D341Med (cell line): ENCODE data around the gene NPVF.

Experiments used
- DNase-seq: peaks from one replicate; pipeline ENCODE4 v3.0.0; 2012; ENCODE audit warnings: low spot score

Gene NPVF, protein sequence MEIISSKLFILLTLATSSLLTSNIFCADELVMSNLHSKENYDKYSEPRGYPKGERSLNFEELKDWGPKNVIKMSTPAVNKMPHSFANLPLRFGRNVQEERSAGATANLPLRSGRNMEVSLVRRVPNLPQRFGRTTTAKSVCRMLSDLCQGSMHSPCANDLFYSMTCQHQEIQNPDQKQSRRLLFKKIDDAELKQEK

DNA sequence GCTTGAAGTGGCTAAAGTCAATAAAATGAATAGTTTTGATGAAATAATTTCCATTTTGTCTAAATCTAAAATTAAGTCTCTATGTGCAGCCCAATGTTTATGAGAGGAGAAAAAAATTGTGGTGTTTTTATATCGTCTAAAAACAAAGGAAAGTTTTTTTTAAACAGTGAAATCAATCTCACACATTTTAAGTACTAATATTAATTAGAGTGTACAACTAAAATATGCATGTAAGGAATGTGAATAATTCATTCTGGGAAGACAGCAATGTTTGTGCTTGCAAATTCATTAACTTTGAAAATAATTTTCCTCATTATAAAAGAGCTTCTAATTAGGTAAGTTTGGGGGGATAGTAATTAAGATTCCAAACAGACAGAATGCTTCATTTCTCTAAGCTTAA, at the start of gene NPVF:
Gene NPVF, minus strand, starts transcription at position 101 of the 400 bp plus-strand sequence. Its CDS starts 47 bp downstream, at position 54.
- DNase-seq, result no peak

DNA sequence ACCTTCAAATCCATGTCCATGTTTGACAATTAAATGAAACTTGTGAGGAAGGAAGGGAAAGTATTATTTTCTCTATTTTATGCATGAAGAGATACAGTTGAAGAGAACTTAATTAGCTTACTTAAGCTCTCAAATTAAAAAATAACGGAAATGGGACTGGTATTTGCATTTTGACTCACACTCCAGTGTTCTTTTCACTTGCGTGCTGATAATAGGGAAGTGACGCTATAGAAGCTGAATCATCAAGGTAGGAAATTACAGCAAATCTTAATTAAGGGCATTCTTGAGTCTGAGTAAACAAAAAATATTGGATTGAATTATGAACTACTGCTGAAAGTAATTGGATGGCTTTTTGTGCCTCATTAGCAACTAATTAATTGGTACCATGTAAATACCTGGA, 44.0 kb upstream of the NPVF start:
- DNase-seq, result no peak

DNA sequence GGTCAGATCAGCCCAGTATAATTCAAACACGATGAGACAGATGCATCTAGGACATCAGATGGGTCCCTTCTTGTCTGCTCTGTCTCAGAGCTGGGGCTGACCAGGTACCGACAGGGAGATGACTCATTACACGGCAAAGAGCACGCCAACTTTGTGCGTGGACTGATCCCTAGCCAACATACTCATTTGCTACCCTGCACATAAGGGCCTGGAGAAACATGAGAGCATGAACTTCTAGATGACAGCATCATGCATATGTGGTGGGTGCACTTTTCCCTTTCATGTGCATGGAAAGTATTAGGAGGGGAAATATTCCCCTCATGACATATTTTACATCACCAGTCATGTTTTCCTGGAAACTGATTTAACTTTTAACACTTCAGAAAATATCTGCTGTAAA, 35.1 kb upstream of the NPVF start:
- DNase-seq, result no peak

DNA sequence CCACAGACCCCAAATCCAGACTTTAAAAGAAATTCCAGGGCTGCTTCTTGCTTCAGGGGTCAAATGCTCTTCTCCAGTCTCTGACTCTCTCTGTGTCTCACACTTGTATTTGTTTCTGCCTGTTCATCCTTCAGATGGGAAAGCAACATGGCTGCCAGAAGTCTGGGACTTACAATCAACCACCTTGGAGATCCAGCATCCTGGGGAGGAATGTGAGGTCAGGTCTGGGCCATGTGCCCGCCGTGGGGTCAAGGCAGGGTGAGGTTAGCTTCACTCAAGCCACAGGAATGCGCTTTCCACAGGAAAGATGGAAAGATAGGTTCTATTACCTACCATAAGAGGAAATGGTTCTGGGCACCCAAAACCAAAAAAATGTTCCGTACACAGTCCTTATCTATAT, 34.3 kb upstream of the NPVF start:
- no peak for DNase-seq

DNA sequence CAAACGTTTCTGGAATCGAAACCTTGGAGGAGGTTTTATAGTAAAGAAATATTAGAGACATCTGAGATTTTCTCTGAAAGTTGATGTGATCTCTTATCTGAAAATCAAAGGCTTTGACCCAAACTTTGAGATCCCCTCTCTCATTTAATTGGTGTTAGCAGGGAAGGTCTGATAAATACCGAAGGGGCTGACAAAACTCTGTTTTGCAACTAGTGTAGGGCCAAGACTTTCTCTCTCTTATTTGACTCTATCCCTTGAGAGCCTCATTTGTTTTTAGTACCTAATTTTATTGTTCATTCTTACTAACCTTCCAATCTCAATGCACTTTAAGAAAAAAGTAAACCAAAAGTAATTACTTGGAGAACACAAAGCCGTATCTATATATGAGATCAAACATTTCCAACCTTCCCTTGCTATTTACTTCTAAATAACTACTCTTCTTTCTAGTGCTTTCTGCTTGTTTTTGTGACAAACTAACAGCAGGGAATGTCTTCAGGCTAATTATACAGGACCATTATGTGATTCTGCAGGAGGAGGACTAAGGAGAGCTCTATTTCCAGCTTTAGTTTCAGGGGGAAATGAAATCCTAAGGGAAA, 33.4 kb upstream of the NPVF start:
- DNase-seq, result no peak

DNA sequence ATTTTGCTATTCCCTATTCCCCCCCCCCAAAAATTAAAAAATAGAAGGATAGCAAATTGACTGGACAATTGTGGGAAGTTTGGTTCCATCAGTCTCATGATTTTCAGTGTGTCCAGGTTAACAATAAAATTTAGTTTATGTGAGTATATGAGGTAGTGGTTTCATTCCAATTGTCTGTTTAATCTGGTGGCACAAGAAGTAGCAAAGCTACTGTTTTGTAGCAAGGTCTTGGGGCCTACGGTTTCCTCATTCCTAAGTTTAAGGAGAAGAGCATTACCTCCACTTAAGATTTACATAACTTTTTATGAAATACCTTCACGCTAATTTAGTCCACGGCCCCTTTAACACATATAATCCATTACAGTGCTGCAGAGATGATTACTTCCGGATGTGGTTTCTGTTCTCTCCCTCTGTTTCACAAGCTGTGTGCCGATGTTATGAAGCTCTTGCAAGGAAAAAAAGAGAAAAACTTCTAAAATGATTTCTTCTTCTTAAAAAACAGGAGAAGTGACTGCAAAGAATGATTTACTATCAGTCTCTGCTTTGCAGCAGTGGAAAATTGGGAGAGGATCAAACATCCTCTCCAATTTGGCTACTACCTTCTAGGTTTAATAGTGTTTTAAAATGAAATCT, 32.7 kb upstream of the NPVF start:
- no peak for DNase-seq

DNA sequence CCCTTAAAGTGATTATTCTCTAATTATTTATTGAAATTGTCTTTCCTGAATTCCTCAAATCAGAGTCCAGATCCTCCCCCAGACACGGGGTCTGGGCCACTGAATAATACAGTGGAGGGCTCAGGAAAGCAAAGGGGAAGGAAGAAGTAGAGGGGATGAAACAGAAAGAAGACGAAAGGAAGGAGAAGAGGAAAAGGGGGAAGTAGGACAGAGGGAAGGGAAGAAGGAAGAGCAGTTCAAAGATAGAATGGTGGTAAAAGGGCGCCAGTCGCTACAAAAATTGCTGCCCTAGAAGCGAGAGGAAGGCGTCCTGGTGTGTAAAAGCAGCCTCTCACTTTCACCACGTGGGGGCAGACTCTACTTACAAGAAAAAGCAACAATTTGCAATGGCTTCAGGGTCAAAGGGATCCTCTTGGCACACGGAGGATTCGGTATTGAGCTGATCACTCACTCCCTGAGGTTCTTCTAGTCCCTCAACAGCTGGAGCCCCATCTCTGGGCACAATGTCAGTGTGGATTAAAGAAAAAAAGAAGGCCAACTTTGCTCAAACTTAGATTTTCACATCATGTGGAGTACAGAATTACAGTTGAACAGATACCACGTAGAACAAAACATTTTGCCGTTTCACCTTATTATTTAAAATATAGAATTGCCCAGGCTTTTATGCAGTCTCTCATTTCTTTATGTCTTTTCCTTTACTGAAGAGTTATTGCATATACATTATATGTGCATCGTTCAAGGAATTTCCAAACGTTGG, 31.4 kb upstream of the NPVF start:
- DNase-seq, result peak; percentile 73

DNA sequence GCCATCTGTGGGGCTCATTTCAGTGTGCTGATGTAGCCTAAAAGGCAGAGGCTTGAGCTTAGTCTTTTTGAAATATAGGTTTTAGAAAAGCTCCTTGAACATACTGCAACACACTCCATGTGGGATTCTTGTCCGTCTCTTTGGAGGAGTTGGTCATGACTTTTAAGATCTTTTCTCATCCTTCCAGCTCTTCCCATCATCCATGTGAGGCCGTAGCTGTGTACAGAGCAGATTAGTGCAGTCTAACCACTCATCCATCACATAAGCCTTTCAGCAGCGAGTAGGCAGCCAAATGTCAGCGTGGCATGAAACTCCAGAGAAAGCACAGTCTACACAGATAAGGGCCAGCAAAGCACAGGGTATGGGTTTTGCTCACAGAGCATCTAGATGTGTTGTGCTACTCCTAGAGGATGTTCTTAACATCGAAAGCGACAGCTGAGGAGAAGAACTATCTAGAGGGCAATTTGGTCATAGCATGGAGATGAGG, 28.1 kb upstream of the NPVF start:
- DNase-seq, result no peak

DNA sequence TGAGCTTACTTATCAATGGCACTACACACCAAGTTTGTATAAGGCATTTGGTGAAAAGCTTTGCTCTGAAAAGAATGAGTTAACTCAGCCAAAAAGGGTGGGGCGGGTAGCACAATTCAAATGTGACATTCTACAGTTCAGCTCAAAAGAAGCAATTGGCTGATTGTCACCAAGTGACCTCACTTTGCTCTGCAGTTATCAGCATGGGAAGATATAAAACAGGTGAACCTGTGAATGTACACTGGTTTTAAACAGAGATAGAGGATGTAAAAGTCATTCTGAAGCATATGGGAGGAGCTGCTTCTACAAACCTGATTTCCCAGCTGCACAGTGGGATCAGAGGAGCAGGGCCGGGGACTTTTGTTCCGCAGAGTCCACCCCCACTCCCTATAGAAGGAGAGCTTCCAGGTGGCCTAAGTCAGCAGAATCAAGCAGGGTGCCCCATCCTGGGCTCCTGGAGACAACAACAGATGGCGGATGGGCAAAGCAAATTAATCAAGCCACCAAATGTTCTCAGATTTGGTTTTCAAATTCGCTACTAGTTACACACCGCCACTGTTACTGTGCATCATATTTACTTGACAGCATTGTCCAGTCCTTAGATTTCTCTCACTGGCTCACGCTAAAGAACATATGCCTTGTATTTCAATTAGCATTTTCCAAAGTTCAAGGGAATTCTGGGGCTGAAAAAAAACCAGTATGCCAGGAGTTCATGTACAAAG, 27.5 kb upstream of the NPVF start:
- DNase-seq, result no peak

DNA sequence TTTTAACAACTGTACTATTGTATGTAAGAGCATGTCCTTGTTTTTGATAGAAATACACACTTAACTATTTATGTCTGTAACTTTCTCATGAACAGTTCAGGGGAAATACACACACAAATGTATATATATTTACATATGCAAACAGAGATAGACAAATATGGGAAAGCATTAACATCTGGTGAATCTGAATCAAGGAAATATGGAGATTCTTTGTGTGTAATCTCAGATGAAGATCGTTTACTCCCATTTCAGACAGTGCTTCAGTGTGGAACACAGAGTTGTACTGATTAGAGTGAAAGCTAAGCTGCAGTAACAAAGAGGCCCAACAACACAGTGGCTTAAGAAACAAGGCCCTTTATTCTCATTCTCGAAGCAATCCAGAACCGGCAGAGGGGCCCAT, 26.3 kb upstream of the NPVF start:
- no peak for DNase-seq

DNA sequence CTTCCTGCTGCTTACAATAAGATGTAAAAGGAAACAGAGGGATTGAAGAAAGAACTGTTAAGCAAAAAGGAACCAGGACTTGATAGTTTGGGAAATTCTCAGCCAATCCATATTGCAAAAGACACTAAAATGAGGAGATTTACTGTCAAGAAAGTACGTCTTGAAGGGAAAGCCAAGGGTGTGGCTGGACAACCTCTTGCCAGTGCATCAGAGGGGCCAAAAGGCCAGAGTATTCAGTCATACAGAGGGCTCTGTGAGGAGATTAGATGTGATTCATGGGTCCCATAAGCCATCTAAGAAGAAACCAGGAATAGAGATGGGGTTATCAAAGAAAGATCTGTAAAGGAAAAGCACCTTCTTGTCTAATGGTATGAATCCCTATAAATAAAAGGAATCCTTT, 25.4 kb upstream of the NPVF start:
- DNase-seq, result no peak

DNA sequence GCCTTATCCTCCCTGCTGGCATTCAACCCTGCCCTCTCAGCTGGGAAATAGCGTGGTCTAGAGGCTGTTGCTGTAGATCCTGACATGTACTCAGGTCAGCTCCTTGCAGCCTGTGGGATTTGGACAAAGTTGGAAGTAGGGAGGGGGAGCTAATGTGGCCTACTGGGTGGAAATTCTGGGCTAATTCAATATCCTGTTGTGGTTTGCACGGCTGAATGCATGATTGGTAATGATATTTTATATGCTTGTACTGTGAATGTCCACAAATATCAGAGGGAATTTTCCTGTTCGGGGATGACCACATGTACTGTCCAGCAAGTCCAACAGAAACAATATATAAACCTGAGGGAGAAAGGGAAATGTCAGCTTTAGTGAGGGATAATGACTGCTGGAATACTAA, 22.1 kb upstream of the NPVF start:
- DNase-seq, result no peak

DNA sequence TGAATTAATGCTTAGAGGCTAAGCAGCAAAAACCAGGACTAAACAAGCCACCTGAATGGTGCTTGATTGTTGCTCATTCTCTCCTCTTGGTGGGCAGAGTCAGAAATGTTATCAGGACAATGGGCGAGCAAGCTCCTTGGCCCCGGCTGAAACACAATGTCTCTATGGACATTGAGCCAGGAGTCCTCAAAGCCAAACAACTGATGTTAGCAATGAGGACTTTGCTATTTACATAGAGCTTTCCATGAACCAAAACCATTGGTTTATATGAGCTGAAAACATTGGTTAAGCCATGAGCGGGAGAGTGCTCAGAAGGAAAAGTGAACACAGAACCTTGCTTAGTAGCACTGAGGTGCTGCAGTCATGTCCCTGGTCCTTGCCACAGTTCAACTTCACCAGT, 21.5 kb upstream of the NPVF start:
- no peak for DNase-seq

DNA sequence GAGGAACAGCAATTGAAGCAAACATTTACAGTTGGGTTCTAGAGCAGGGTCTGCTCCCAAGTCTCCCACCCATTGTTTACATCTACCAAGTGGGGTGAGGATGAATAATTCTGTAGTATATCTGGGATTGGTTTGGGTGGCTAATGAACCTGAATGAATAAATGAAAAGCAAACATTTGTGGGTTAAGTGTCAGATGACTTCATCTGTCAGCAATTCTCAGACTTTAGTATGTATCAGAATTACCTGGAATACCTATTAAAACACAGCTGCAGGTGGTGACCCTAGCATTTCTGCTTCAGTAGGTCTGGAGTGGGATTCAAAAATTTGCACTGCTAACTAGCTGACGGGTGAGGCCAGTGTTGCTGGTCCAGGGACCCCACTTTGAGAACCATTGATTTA, 18.0 kb upstream of the NPVF start:
- DNase-seq, result no peak

DNA sequence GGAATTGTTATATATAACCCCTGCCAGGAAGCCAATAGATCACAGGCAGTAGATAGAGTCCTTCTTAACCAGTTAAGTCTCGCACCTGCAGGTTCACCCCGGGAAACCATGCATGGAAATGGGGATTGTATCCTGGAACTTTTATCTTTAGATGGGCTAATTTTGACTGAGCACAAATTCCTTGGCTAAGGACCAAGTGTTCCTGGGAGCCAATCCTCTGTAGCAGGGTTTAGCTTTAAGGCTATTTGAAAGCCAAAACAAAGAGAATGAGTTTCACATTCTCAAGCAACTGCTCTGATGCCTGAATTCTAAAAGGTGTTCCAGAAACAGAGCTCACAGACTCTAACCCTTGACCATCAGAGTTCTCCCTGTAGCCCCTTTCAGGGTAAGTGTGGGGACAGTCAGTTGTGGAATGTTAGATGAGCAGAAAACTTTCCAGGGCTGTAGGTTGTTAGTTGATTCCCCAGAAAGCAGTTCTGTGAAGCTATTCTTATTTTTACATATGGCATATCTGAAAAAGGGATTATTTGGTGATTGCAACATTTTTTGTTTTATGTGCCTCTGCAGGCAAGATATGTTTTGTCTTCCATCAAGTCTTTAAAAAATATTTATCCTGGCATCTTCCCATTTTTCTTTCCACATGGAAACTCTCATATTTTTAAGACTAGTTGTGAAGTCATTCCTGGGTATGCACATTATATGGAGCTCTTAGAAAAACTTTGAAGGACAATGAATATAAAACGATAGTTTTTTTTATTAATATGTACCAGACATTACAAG, 16.2 kb upstream of the NPVF start:
- no peak for DNase-seq

DNA sequence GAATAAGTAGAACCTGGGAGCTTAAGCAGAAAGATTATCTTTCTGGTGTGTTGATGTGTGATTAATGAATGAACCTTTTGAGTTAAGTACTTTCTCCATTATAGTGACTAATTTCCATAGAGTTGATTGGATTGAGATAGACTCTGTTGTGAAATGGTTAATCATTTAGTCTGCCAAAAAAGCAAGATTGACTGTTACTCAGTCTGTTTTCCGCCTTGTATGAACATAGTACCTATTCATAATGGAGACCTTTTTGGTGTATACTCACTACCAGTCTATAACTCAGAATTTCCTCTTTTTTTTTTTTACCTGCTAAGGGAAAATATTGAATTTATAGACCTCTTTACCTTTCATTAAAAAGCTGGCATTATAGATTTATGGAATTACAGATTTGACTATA, 14.4 kb upstream of the NPVF start:
- no peak for DNase-seq

DNA sequence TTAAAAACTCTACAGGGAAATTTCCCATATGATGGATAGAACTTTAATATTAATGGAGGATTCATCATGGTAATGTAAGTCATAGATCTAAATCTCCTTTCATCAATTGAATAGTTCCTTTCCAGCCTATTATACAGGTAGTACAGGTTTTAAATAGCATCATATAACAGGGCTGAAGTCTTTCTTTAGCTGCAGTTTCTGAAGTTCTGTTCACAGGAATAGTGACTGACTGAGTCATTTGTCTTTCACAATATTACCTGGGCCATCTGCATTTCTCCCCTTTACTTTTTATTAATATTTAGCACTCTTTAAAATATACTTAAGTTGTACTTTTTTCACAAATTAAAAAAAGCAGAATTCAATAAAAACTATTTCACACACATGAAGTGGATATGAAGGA, 12.6 kb upstream of the NPVF start:
- DNase-seq, result no peak

DNA sequence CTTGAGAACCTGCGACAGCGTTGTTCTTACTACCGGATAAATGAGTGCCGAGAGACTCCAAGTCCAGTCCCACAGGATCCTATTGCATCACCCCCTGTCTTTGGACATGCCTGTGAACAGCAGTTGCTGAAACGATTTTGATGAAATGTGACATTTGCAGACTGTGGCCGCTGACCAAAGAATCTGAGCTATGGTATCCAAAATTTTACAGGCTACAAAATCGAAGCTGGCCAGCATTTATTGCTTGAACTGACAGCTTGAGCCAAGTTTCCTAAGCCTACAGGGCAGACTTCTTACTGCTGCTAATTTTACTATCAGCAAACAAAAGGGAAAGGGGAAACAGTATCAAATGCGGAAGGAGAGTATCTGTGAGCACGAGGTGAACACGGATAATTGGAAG, 12.1 kb upstream of the NPVF start:
- no peak for DNase-seq

DNA sequence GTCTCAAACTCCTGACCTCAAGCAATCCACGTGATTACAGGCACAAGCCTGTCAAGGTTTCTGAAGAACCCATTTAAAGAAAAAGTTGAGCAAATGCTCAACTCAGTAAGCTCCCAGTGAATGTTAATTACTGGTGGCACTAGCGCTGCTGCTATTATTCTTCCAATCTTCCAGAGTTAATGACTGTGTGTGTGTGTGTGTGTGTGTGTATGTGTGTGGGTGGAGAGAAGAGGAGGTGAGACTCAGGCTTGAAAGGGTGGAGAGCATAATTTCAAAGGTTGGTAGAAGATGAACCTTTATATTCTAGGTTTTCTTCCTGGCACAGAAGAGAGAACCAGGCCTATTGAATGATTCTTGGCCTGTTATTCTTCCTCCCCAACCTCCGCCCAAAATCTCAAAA, 11.6 kb upstream of the NPVF start:
- no peak for DNase-seq

DNA sequence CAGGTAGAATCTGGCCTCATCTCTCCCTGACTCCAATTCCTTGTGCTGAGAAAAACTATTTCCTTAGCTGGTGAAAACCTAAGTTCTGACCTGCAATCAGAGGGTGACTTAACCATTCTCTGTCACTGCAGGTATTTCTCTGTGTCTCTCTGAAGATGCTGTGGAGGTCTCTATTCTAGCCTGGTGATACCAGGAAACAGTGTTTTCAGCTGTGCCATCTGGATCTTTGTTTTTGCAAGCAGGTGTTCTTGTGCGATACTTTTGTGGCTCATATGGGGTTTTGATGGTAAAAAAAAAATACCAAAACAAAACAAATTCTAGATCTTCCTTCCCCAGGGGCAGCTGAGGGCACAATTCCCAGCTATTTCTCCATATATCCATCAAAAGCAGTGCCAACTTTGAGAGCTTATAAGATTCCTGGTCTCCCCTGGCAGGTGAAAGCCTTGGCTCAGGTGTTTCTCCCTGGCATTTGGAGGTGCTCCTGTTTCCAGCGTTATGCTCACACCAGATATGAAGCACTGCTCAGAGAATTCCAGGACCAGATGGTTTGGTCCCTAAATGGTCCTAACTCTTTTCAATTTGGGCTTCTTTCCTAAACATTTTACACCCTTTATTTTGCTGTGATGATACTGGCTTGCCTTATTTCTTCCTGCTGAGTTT, 9.9 kb upstream of the NPVF start:
- no peak for DNase-seq

DNA sequence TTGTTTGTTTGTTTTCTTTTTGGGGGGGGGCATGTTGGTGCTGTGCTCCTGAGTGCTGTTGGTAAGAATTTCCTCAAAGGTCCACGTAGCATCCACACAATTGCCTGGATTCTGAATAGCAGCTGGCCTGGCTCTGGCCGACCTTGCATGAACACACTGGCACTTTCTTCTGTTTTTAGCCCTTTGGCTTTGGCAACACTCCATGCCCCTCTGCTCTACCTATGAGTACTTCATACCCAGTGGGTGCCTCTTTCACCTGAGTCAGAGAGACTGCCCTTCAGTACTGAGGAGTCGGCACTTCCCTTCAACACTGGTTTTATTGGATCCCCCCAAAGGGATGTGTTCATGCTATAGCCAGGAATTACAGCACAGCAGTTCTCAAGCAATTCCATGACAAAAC, 7.2 kb upstream of the NPVF start:
- DNase-seq, result no peak
